Heart right ventricle (tissue), 16 donors: Measurements from ENCODE around the gene KIFC3. TPM values are rescaled to one million over a fixed set of nuclear protein-coding genes. Genes with fewer than 3 reads are reported as not detected.

Source experiments
- ATAC-seq, 8 donors: fragments of 200-7000 bp; cut with Tn5 transposase; one replicate each; pipeline ENCODE4 v1.9.1; 2020; ENCODE audit warnings: mild to moderate bottlenecking in 8 of 8, moderate library complexity in 8 of 8, moderate number of reproducible peaks in 1 of 8
- DNase-seq, 2 donors: peaks; one replicate each; pipeline ENCODE4 v3.0.0-alpha.2; 2020
- H3K27ac ChIP-seq, 10 donors: fragments of 200-600 bp; sonication (generic) in 2 of 10; one replicate each; pipeline versions ENCODE4 v1.5.0 to v1.8.0; 2020 to 2022; ENCODE audit warnings: mild to moderate bottlenecking in 3 of 10
- H3K27me3 ChIP-seq, 7 donors: fragments of 200-600 bp; one replicate each; pipeline ENCODE4 v1.8.0; 2021 to 2022; ENCODE audit warnings: mild to moderate bottlenecking in 2 of 7
- H3K36me3 ChIP-seq, 9 donors: fragments of 200-600 bp; sonication (generic) in 1 of 9; one replicate each; pipeline versions ENCODE4 v1.5.0 to v1.8.0; 2020 to 2022; ENCODE audit warnings: mild to moderate bottlenecking in 2 of 9
- H3K4me1 ChIP-seq, 9 donors: fragments of 200-600 bp; sonication (generic) in 1 of 9; one replicate each; pipeline versions ENCODE4 v1.5.0 to v1.8.0; 2020 to 2022; ENCODE audit warnings: mild to moderate bottlenecking in 4 of 9
- H3K4me3 ChIP-seq, 10 donors: fragments of 200-600 bp; sonication (generic) in 2 of 10; one replicate each; pipeline versions ENCODE4 v1.5.0 to v1.8.0; 2020 to 2022; ENCODE audit warnings: mild to moderate bottlenecking in 7 of 10, moderate library complexity in 2 of 10
- H3K9me3 ChIP-seq, 11 donors: fragments of 200-600 bp in 10 of 11; sonication (generic) in 2 of 11; one replicate each; pipeline versions ENCODE4 v1.5.0 to v1.8.0; 2013 to 2022; ENCODE audit warnings: mild to moderate bottlenecking in 2 of 11, control low read depth in 1 of 11, moderate library complexity in 1 of 11
- CTCF ChIP-seq, 9 donors: fragments of 200-600 bp; sonication (generic) in 2 of 9; IDR thresholded peaks; one replicate each; pipeline versions ENCODE4 v1.5.0 to v1.8.0; 2021 to 2022; ENCODE audit warnings: antibody characterized with exemption in 9 of 9, mild to moderate bottlenecking in 5 of 9, moderate library complexity in 1 of 9
- WGBS, 2 donors: extraction: QIAGEN DNeasy Blood & Tissue Kit; methylation state at CpG; one replicate each; pipeline ENCODE4 v1.1.7; 2013; ENCODE audit warnings: inconsistent platforms in 1 of 2; 5-methylcytosine and 5-hydroxymethylcytosine counted together
- intact Hi-C, 10 donors: fragments of 100-400 bp; cut with DNase I; formaldehyde crosslinking; loops; one replicate each; pipeline versions ENCODE4 v1.11.1 to v1.14.2; 2022
- microRNA-seq, 2 donors: library from miRNA; unstranded; fragments of <30 nt; microRNA quantifications; one replicate each; pipeline ENCODE4 v1.2.0, GENCODE V29; 2021
- polyA plus RNA-seq, 2 donors: library from polyadenylated mRNA; stranded (reverse); fragments of 200-250 nt; gene quantifications; one replicate each; pipeline ENCODE4 v1.2.3, GENCODE V29; 2013
- total RNA-seq, 10 donors: library from RNA; stranded (reverse); fragmentation: NEBNext Ultra II Directional in 3 of 10; extraction: Animal tissue kit (Norgen Biotek cat#: 25700) in 3 of 10; gene quantifications; one replicate each; pipeline versions ENCODE4 v1.2.1 to v1.2.4, GENCODE V29; 2021 to 2023
- donor health status: Arrhythmogenic right ventricular cardiomyopathy.
- donor health status: ischemic (EF 13 %, LVEDD 7.1; RV severe dilation, severe dysfunction).
- donor health status: healthy with polysubstance abuse.
- donor health status: DM: no; HTN: yes; CAD: no.
- donor health status: DM: no; HTN: no; CAD: no.
- donor health status: ischemic (EF 25% LVEDD 6.9; RV normal size, moderate dysfunction).
- donor health status: ischemic (EF 25% LVEDD 5.7; RV mildly dilated, moderate dysfunction).
- donor health status: healthy.
- donor health status: DM: yes; HTN: yes; CAD: no.
- donor health status: Ischemic cardiomyopathy.
- donor health status: ischemic (EF 35%, LVEDD 5.7; RV mildly dilated, moderate dysfunction).
- donor health status: nonischemic (EF 11% LVEDD 7.7; RV severe dilation, severe dysfunction).
- donor health status: DM: yes; HTN: yes; CAD: no.
- donor health status: PGD.
- donor health status: ischemic (EF 29% LVEDD 5.4; RV normal size, mild dysfunction).
- donor health status: nonischemic (EF 23%, LVEDD 6.1; RV moderate dilation, normal function).

The KIFC3 gene
- total and polyA plus RNA-seq, 12 donors: 42.5 to 97.4 (median 63.5) TPM

- peaks cover 0 to 3% (median 0%) of the 10 kb centered on the region in 7 donors for H3K27me3 ChIP-seq
- intact Hi-C loops: loop anchor here in 1 of 10 donors (10.0 kb wide), 2 partner anchors 55 to 105 kb away; no protein-coding TSS in a partner anchor
- no peak overlapping the region for H3K27ac ChIP-seq
- no peaks in the 10 kb centered on the region for H3K36me3 ChIP-seq
- no peak for TF ChIP-seq CTCF (IDR thresholded peaks at IDR 0.05)
- H3K4me3 ChIP-seq: no peak overlapping the region
- no peak for ATAC-seq
- no peaks in the 10 kb centered on the region for H3K9me3 ChIP-seq
- 92% methylated on average over 3 of the region's 3 CpGs for WGBS, 2 donors
- no peaks in the 10 kb centered on the region for H3K4me1 ChIP-seq
- no peak for DNase-seq
These were observed 92.6 kb downstream of the KIFC3 start for GRCh38 chr16:57709663-57710062.

Small RNAs within 50 kb of the gene (microRNA-seq; reads per million reads assigned to microRNA genes)
- 0 reads per million in 2 donors for gene MIR6772

Other genes starting within 250 kb of the KIFC3 start
- 10 to 100 TPM; 11.1 to 46.3 (median 18.5) TPM for gene ADGRG1, start 173.9 kb downstream of the KIFC3 start, total RNA-seq
- 10 to 100 TPM; 19.2 to 27.7 TPM for gene ADGRG1, start 173.9 kb downstream of the KIFC3 start, polyA plus RNA-seq
- 1 to 10 TPM in 2 of 10 donors, under 1 TPM in 6, not detected in 2; 0.29 to 2.4 (median 0.65) TPM for gene ADGRG3, start 134.2 kb downstream of the KIFC3 start, total RNA-seq
- under 1 TPM; 0.22 to 0.57 TPM for gene ADGRG3, start 134.2 kb downstream of the KIFC3 start, polyA plus RNA-seq
- under 1 TPM in 1 of 10 donors, not detected in 9; 0.09 TPM for gene DRC7, start 107.7 kb downstream of the KIFC3 start, total RNA-seq
- gene DRC7, start 107.7 kb downstream of the KIFC3 start, polyA plus RNA-seq: not detected
- 10 to 100 TPM in 7 of 10 donors, 1 to 10 TPM in 3; 9.0 to 14.0 (median 11.0) TPM for gene KATNB1, start 66.7 kb downstream of the KIFC3 start, total RNA-seq
- 10 to 100 TPM in 1 of 2 donors, 1 to 10 TPM in 1; 9.8 to 15.1 TPM for gene KATNB1, start 66.7 kb downstream of the KIFC3 start, polyA plus RNA-seq
- not detected for gene CNGB1, start 168.6 kb upstream of the KIFC3 start, total RNA-seq
- gene CNGB1, start 168.6 kb upstream of the KIFC3 start, polyA plus RNA-seq: not detected
- 10 to 100 TPM in 1 of 10 donors, 1 to 10 TPM in 9; 5.0 to 11.3 (median 7.5) TPM for gene ZNF319, start 198.2 kb upstream of the KIFC3 start, total RNA-seq
- 1 to 10 TPM; 3.5 to 4.3 TPM for gene ZNF319, start 198.2 kb upstream of the KIFC3 start, polyA plus RNA-seq
- gene USB1, start 198.9 kb upstream of the KIFC3 start, total RNA-seq: 10 to 100 TPM; 21.1 to 39.2 (median 31.5) TPM
- 10 to 100 TPM; 23.6 to 44.3 TPM for gene USB1, start 198.9 kb upstream of the KIFC3 start, polyA plus RNA-seq
- 10 to 100 TPM; 38.2 to 88.4 (median 59.3) TPM for gene MMP15, start 223.3 kb upstream of the KIFC3 start, total RNA-seq
- 10 to 100 TPM; 24.4 to 31.4 TPM for gene MMP15, start 223.3 kb upstream of the KIFC3 start, polyA plus RNA-seq